ENCODE data around the gene SON.
"Not testable (repeated sequence)": the region's sequence is repeated elsewhere in the genome, so short reads cannot be mapped to it uniquely, and the experiment has no call there.

SON gene, protein sequence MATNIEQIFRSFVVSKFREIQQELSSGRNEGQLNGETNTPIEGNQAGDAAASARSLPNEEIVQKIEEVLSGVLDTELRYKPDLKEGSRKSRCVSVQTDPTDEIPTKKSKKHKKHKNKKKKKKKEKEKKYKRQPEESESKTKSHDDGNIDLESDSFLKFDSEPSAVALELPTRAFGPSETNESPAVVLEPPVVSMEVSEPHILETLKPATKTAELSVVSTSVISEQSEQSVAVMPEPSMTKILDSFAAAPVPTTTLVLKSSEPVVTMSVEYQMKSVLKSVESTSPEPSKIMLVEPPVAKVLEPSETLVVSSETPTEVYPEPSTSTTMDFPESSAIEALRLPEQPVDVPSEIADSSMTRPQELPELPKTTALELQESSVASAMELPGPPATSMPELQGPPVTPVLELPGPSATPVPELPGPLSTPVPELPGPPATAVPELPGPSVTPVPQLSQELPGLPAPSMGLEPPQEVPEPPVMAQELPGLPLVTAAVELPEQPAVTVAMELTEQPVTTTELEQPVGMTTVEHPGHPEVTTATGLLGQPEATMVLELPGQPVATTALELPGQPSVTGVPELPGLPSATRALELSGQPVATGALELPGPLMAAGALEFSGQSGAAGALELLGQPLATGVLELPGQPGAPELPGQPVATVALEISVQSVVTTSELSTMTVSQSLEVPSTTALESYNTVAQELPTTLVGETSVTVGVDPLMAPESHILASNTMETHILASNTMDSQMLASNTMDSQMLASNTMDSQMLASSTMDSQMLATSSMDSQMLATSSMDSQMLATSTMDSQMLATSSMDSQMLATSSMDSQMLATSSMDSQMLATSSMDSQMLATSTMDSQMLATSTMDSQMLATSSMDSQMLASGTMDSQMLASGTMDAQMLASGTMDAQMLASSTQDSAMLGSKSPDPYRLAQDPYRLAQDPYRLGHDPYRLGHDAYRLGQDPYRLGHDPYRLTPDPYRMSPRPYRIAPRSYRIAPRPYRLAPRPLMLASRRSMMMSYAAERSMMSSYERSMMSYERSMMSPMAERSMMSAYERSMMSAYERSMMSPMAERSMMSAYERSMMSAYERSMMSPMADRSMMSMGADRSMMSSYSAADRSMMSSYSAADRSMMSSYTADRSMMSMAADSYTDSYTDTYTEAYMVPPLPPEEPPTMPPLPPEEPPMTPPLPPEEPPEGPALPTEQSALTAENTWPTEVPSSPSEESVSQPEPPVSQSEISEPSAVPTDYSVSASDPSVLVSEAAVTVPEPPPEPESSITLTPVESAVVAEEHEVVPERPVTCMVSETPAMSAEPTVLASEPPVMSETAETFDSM (N-terminal part only)

DNA sequence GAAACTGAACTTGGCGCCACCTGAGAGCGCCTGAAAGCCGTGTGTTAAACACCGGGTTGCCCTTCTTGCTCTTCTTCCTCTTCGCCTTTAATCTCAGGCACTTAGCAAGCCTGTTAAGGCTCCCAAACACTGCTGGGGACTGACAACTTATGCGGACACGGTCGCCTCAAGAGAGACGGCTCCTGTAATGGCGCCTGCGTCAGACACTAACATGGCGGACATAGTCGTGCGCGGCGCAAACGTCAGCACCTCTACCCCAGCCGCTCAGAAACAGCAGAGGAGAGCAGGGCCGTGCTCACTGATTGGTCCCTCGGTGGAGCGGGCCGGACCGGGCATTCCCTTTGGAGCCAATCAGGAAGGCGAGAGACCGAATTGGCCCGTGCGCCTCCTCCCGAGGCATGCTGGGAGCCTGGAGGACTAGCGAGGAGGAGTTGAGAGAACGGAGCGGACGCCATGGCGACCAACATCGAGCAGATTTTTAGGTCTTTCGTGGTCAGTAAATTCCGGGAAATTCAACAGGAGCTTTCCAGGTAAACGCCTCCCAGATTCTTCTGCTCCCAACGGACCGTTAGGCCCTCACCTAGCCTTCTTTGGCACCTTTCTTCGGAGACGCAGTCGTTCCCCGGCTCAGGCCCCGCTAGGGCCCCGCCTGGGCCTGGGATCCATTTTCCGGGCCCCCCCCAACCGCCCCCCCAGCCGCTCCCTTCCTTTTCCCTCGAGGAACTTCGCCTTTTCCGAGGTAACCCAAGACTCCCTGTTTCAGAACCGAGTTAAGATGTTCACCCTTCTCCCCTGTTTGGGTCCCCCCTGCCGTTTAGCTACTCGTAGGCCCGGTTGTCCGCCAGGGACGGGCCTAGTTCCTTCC lies at the start of gene SON:
SON (plus strand) TSS at position 399 of the 865 bp plus-strand sequence; CDS start at position 454, 55 bp downstream.
- peak; percentile 92 to 98 for DNase-seq

DNA sequence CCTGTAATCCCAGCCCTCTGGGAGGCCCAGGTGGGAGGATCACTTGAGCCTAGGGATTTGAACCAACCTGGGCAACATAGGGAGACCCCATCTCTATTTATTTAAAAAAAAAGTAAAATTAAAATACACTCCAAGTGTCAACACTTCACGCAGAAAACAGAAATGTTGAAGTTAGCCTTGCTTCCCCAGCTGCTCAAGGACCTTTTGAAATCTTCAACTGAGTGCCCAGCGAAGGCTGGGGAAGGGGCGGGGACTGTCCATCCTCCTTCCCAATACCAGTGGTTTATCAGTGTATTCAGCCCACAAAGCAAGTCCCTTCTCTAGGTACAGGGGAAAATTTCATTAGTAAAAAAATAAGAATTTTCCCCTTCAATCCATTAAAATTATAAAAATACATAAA lies 49.1 kb upstream of the SON start:
- DNase-seq = no peak

DNA sequence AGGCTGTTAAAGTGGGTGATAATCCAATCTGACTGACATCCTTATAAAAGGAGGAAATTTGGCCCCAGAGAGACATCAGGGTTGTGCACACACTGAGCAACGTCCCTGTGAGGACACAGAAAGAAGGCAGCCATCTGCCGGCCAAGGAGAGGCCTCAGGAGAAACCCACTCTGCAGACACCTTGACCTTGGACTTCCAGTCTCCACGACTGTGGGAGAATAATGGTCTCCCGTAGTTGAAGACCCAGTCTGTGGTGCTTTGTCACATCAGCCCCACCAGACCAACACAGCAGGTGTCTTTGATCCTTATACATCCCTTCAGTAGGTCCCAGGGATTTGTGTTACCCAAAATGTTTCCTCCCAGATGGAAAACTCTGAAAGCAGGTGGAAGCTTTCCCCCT lies 47.1 kb upstream of the SON start:
- DNase-seq = no peak

DNA sequence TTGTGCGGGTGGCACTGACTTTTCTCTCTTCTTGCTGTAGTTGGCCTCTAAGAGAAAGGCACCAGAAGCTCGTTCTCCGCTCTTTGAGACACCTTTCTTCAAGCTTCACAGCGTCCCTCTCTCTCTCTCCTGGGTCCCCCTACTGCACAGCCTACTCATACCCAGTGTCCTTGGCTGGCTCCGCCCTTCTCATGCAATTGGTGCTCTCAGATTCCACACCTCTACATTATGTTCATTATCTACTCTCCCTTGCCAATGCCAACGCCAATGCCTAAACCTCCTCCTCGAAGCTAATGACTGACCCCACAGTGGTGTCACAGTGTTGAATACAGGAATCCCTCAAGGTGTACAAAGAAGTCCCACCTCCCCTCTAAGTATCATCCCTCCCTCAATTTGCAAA lies 46.5 kb upstream of the SON start:
- no peak for DNase-seq

DNA sequence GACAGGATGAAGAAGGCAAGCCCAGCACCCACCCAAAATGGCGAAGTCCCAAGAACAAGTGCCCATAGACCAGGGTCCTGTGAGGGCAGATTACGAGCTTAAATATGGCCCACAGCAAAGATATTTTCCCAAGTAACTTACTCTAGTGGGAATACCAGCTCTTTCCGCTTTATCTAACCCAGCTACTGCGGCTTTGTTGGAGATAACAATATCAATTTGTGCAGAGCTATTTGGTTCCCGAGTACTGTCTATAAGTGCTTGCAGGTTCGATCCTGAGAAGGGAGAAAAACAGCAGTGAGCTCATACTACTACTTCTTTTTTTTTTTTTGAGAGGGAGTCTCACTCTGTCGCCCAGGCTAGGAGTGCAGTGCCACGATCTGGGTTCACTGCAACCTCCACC lies 37.0 kb upstream of the SON start:
- no peak for DNase-seq

DNA sequence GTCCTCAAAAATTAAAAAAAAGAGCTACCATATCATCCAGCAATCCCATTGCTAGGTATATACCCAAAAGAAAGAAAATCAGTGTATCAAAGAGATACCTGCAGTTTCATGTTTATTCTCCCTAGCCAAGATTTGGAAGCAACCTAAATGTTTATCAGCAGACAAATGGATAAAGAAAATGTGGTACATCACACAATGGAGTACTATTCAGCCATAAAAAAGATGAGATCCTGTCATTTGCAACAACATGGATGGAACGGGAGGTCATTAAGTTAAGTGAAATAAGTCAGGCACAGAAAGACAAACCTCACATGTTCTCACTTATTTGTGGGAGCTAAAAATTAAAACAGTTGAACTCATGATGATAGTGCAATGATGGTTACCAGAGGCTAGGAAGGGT lies 35.8 kb upstream of the SON start:
- not testable (repeated sequence) for DNase-seq

DNA sequence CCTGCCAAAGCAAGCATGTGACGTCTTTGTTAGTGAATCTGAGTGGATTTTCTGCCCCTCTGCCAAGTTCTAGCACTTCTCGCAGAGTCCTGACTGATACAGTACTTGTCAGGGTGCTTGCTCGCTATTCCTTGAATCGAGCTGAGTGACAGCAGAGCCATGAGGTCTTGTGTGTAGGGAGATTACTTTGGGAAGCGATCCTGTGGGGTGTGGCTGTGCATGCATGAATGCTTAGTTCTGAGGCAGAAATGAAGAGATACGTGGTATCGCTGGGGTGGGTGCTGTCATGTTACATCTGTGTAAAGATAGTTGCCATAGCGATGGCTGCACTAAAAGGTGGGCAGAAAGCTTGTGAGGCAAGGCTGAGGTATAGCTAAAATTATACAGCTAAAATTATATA lies 32.0 kb upstream of the SON start:
- DNase-seq = no peak

DNA sequence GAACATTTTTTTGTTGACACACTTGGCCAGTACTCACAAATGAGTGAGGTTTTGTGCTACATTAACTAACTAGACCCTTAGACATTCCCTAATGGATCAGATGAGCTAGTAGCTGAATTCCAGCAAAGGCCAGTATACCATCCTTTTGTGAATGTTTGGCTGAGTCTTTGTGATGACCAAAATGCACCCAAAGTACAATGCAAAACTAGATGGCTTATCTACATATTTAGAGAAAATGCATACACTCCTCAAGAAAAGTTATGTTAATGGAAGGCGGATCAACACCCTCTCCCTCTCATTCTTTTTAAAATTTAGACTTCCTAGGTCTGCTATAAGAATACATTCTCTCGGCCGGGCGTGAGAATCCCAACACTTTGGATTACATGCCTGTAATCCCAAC lies 31.2 kb upstream of the SON start:
- DNase-seq = no peak

DNA sequence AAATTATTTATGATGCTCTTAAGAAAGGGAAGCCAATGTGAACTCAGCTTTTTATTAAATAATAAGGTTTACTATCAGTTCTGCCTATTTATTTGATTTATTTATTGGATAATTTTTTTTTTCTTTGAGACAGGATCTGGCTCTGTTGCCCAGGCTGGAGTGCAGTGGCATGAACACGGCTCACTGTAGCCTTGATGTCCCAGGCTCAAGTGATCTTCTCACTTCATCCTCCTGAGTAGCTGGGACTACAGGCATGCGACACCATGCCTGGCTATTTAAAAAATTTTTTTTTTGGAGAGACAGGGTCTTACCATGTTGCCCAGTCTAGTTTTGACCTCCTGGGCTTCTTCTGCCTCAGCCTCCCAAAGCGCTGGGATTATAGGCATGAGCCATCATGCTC lies 30.4 kb upstream of the SON start:
- no peak for DNase-seq

DNA sequence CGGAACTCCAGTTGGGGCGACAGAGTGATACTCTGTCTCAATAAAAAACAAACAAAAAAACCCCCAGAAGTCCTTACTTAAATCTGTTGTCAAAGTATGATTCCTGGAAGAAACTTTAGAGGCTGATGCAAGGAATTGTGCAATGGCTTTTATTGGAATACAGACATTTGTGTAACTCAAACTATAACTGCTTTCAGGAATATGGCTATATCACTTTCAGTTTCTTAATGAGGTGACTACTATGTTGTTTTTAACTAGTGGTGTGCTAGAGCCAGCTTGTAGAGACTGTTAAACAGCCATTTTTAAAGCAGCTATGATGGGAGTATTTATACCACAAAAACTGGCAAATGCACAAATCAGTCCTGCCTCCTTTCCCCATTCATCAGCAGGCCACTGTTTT lies 28.6 kb upstream of the SON start:
- no peak for DNase-seq

DNA sequence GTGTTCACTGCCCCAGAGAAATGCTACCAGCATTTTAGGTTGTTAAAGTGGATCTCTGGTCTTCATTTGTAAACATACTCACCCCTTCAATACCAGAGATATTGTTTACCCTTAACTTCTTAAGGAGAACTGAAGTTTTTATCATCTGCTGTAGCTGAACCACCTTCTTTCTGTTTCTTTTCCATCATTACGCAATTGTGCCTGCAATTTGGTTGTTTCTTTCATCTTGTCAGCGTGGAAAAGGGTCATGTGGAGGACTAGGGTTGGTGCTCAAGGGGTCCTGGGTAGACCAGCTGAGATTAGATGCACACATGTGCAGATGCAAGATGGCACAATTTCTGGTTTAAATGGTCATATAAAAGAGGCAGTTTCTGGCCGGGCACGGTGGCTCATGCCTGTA lies 23.9 kb upstream of the SON start:
- DNase-seq = no peak

DNA sequence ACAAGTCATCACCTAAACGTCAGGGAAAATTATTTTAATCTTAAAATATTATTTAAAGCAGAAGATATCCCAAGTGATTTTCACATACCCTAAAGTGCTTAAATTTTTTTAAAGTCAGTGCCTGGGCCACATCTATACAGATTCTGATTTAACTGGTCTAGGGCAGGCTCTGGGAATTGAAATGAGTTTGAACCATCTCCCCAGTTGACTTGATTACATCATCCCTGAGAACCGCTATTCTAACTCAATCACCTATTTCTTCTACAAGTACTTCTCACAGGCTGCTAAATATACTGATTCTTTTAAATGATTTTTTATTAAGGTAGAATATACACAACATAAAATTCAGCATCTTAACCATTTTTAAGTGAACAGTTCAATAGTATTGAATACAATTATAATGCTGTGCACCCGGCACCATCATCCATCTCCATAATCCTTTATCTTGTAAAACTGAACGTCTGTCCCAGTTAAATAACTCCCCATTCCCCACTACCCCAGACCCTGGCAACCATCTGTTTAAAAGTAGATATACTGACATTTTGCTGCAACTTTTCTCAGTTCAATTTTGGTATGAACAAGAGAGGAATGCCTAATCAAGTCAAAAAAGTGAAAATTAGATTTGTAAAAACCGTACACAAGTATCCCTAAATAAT lies 20.4 kb upstream of the SON start:
- DNase-seq = no peak

DNA sequence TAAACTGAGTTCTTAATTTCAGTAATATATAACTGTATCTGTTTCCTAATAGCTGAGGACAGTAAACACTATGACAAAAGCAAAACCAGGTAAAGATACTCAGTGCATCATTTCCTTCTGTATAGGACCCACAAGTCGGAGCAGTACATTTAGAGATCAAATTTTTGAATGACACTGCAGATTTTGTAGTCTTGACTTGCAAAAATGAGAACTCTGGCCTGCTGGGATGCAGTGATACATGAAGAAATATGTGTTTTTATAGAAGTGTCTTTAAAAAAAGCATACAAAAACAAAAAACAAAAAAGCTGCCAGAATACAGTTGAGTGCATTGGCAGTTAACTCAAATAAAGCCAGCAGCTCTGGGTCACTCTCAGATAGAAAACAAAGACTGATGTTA lies 19.9 kb upstream of the SON start:
- DNase-seq = no peak

DNA sequence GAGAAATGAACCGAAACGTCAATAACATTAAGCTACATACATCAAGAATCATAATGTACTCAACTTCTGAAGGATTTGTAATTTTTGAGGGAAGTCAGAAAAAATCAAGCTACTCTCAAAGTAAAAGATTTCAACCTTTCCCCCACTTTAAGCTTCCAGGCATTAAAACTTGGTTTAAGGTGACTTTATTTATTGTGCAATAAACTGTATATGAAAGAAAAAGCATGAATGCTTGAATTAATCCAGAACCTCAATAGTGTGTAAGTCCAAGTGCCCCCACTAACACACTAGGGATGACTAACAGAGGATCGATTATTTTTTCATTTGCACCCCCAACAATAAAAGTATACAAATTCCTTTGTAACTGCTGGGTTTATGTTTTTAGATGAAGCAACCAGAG lies 11.8 kb upstream of the SON start:
- no peak for DNase-seq

DNA sequence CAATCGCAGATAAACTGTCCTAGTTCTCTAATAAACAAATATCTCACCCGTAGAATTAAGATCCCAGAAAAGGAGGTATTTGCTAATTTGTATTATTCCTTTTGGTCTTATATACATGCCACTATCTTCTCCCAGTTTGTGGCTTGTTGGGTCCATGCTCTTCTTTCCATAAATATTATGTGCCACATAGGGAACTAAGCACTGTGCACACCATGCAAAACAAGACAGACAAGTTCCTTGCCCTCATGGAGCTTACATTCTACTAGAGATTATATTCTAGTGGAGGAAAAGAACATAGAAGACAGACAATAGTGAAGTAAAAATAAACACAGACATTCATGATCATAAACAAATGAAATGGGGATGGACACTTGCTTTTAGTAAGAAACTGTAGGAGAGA lies 5.6 kb upstream of the SON start:
- no peak for DNase-seq

DNA sequence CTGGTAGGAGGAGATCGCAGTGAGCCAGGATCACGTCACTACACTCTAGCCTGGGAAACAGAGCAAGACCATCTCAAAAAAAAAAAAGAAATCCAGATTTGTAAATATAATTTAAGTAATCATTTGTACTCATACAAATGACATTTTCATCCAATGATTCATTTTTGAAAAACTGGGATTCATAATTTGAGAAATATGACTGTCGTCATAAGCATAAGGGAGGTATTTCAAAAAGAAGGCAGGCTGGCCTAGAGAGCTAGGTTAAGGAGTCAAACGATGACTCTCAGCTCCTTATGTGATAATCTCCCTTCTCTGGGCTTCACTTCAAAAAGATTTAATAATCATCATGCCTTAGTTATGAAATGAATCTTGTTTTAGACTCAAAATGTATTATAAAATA lies 3.2 kb upstream of the SON start:
- DNase-seq = no peak

DNA sequence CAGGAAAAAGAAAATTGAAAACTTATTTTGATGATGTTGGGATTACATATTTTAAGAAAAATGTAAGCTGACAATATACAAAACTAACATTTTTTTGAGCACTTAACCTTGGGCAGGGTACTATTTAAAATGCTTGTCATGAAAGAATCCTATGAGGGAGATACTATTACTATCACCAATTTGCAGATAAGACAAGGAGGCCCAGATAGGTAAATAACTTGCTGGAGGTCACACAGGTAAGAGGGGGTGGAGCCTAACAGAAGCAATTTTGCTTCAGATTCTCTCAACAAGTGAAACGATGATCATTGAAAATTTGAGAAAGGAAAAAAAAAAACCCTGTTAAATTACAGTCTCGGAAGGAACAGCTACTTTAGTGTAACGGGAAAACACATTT lies 2.1 kb upstream of the SON start:
- no peak for DNase-seq

DNA sequence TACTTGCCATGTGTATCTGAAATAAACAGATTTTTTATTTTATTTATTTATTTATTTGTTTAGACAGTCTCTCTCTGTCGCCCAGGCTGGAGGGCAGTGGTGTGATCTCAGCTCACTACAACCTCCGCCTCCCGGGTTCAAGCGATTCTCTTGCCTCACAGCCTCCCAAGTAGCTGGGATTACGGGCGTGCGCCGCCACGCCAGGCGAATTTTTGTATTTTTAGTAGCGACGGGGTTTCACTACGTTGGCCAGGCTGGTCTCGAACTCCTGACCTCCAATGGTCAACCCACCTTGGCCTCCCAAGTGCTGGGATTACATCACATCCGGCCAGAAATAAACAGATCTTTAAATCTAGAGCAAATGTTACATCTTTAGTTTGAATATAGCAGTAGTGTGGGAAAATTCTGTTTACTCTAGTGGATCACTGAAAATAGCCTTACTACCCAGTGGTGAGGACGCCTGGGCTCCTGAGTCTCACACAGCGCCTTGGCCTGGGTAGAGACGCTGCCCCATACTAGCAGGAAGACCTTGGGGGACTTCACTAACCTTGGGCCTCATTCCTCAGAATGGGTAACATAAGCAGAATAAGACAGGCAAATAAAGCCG lies 1.6 kb upstream of the SON start:
- DNase-seq = no peak

DNA sequence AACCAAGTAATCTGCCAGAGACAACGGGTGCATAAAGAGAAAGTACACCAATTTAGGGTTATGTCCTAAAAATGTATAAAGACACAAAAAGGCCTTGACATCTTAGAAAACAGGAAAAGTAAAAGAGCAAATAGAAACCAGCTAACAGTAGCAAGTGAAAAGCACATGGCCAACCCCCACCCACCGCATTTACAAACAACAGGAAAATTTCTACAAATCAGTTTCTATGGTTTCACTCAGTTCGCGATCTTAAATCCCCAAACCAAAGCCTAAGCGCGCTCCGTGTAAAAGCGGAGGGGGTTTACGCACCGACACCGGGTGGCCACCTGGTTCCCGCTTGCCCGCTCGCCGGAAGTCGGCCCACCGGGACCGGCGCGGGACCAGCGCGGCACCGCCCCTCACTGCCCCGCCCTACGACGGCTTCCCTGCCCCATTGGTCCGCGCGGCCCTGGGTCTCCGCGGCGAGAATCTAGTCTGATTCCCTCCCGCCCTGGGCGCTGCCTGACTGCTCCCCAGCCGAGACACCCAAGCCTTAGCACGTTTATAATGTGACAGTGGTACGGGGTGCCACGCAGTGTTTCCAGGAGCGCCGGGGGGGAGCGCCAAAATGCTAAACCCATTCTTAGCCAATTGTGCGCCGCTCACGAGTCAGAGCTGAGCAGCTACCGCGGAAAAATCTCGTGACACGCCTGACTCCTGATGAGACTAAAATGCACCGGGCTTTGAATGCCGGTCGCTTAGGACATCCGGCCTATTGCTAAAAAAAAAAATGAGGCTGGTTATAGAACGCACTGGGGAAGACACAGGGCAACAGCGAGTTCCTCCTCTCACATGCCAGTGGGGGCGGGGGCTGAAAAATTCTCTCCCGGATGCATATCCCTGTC lies 840 bp upstream of the SON start, which contains the start of gene GART:
GART (minus strand) TSS at position 362 of the 884 bp plus-strand sequence. CDS start 2,802 bp downstream, outside the sequence.
- peak; percentile 80 to 81 for DNase-seq

All from stimulated activated CD4-positive, alpha-beta T cell treated with anti-CD3 and anti-CD28 coated beads, Interleukin-4, amount 100 ng/mL, for 4 hours (primary cell).